NCI-H2081 treated with DMSO at 0.1 percent for 48 hours (cell line): ENCODE data around the gene VAMP7.
"Not testable (repeated sequence)": the region's sequence is repeated elsewhere in the genome, so short reads cannot be mapped to it uniquely, and the experiment has no call there.

ENCODE experiments used
- DNase-seq: peaks from one replicate; lab custom pipeline; 2025; lab: John Stamatoyannopoulos, UW

The VAMP7 gene

GRCh38 chrX:155907661-155908060, 26.5 kb downstream of the VAMP7 start:
- not testable (repeated sequence) for DNase-seq

GRCh38 chrX:155923200-155923599, 42.1 kb downstream of the VAMP7 start:
- no peak for DNase-seq

GRCh38 chrX:155930852-155931618, 49.9 kb downstream of the VAMP7 start:
- DNase-seq: not testable (repeated sequence)

GRCh38 chrX:155938132-155938531, 57.0 kb downstream of the VAMP7 start:
- no peak for DNase-seq

- no peak for DNase-seq
These were observed 68.0 kb downstream of the VAMP7 start for GRCh38 chrX:155949098-155949497.

GRCh38 chrX:155951237-155951789, 70.2 kb downstream of the VAMP7 start:
- DNase-seq: no peak

GRCh38 chrX:155953055-155953454, 71.9 kb downstream of the VAMP7 start:
- DNase-seq: no peak

GRCh38 chrX:155954793-155955192, 73.6 kb downstream of the VAMP7 start:
- DNase-seq: no peak

GRCh38 chrX:155956099-155956498, 75.0 kb downstream of the VAMP7 start:
- no peak for DNase-seq

- no peak for DNase-seq
These were observed 75.5 kb downstream of the VAMP7 start for GRCh38 chrX:155956649-155957048.

GRCh38 chrX:155957843-155958242, 76.7 kb downstream of the VAMP7 start:
- DNase-seq: no peak

- no peak for DNase-seq
These were observed 78.0 kb downstream of the VAMP7 start for GRCh38 chrX:155959018-155959587.

GRCh38 chrX:155962906-155963305, 81.8 kb downstream of the VAMP7 start:
- no peak for DNase-seq

- DNase-seq: no peak
These were observed 85.7 kb downstream of the VAMP7 start for GRCh38 chrX:155966876-155967275.

- DNase-seq: no peak
These were observed 86.6 kb downstream of the VAMP7 start for GRCh38 chrX:155967653-155968325.

GRCh38 chrX:155968326-155968661, 87.1 kb downstream of the VAMP7 start:
- no peak for DNase-seq

GRCh38 chrX:155968791-155969190, 87.6 kb downstream of the VAMP7 start:
- no peak for DNase-seq

GRCh38 chrX:155971658-155972057, 90.5 kb downstream of the VAMP7 start:
- not testable (repeated sequence) for DNase-seq

- not testable (repeated sequence) for DNase-seq
These were observed 91.1 kb downstream of the VAMP7 start for GRCh38 chrX:155972241-155972640.

- no peak for DNase-seq
These were observed 102.2 kb downstream of the VAMP7 start for GRCh38 chrX:155983326-155983725.

GRCh38 chrX:155985208-155985607, 104.1 kb downstream of the VAMP7 start:
- DNase-seq: no peak

- DNase-seq: not testable (repeated sequence)
These were observed 105.8 kb downstream of the VAMP7 start for GRCh38 chrX:155986995-155987394.

GRCh38 chrX:155988859-155989258, 107.7 kb downstream of the VAMP7 start:
- no peak for DNase-seq
